DMS79 treated with DMSO at 0.1 percent for 48 hours (cell line): ENCODE measurements around the gene AGBL3.

Experiments used
- DNase-seq: peaks from one replicate; lab custom pipeline; 2025; lab: John Stamatoyannopoulos, UW

Gene AGBL3

DNA sequence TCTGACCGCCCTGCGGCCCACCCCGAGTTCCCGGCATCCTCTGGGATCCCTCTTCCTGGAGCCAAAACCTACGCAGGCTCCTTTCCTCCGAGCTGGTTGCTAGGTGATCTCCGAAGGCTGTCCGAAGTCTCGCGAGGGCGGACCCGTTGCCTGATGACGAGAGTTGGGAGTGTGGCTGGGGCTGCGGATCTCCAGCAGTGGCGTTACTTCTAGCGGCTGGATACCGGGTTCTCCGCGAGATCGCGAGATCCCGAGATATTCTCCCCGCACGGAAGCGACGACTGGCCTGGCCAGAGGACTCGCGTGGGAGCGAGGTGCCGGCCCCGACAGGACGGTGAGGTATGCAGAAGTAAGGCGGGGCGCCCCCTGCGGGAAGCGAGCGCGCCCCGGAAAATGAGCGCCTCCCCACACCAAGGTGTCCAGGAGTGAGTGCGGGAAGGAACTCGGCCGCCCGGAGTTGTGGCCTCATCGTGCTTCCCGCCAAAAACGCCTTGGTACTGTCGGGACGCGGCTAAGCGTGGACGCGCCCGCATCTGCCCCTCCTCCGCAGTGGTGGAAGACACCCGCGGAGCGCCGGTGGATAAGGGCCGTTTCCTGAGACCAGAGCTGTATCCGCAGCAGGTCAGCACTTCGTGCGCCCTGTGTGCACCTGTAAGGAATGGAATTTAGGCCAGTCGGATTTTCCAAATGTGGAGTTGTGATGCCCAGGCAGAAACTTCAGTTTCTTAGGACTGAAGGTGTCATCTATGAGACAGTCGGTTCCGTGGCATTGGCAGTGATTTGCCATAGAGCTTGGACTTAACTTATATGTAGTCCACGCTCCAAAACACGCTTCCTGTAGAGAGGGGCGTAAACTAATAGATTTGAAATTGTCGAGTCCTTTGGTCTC is at the start of gene AGBL3:
TSS of gene AGBL3 (plus strand) at position 146 of the 889 bp plus-strand sequence. CDS start 1,426 bp downstream, outside the sequence.
- DNase-seq = peak; percentile 91

DNA sequence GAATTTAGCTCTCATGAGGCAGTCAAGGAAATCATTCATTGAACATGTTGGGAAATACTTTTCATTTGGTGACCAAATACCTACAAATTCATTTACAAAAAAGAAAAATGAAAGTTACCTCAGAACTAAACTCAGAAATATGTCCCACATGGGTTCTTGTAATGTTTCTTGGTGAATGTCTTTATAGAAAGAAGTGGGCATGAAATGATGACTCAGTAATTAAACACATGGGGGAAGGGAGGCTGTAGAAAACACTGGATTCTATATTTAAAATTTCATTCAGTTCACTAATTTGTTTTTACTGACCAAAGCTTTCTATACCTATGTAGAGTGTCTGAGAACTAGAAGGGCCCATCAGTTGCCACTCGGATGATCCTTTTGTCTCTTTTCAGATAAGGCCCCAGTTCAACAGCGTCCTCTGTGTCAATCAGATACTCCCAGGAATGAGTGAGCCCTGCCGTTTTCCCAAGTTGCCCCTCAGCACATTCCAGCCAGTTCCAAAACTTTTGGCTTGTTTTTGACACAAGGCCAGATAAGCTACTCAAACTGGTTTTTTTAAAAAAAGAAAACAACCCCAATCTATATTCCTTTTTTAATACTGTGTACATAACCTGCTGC is 49.3 kb upstream of the AGBL3 start:
- no peak for DNase-seq

DNA sequence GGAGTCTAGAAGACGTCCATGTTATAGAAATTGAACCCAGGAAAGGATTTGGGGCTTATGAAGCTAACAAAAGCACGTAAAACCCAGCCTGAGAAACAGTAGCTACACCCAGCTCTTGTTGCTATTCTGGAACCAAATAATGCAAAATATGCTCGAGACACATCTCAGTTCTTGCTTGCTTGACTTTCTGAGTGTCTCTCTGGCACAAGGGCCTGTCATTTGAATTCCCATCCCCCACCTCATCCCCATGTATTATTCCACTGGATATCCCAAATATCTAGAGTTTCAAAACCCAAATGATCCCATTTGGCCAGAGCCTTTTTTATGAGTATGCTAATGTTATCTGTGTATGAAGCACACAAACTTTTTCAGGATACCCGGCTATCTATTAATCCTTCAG is 48.2 kb upstream of the AGBL3 start:
- DNase-seq = no peak

DNA sequence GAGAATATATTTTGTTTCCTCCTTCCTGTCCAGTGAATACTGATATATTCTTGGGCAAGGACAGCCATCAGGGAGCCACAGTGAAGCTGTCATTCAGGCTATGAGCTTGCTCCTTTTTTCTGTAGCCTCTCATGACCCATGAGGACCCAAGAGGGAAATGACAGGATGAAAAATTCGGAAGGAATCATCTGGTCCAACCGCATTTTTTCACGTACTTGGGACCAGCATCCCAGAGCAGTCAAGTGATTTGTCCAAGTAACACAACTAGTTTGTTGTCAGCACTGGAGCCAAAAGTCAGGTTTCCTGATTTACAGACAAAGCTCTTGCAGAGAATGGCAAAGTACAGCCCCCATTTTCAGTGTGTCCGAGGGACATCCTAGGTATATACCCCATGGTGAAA is 47.2 kb upstream of the AGBL3 start:
- DNase-seq = no peak

DNA sequence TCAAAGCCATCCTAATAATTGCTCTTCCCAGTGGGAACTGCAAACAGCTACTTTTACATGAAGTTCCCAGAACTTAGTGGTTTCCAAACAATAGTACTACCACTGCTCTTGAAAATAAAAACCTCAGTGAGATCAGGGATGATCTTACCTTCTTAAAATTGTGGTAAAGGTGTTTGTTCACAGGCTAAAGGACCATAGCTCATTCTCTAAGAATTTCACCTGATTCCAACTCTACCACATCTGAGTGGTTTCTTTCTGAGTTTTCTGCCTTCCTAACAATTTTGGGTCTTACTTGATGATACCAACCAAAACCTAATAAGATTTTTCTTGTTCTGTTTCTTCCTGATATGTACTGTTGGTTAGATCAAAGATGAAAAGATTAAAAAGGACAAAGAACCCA is 45.6 kb upstream of the AGBL3 start:
- DNase-seq = no peak

DNA sequence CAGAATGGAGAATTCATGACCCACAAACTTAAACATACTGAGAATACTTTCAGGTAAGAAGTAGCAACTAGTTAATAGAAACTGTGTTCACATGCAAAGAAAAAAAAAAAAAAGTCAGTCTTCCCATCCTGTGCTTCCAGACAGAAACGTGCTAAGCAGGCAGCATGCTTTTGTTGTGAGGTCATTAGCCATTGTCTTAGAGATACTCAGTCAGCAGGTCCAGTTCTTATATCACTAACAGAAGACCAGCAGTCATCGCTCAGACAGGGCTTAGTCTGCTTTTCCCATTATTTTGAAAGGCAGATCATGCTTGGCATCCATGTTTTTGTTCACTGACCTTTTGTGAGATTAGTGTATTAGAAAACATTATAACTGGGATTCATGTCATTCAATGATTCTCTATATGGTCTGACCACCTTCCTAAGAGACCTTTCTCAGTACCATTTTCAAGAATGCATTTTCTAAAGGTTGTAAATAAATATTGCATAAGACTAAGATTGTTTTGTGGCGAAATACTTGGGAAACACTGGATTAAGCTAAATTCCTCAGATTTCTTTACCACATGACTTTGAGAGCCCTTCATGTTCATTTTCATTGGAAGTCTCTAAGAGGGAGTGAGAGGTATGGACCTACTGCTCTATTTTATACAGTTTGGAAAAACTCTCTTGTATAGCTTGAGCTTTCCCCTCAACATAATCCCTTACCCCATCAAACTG is 45.0 kb upstream of the AGBL3 start:
- DNase-seq = no peak

DNA sequence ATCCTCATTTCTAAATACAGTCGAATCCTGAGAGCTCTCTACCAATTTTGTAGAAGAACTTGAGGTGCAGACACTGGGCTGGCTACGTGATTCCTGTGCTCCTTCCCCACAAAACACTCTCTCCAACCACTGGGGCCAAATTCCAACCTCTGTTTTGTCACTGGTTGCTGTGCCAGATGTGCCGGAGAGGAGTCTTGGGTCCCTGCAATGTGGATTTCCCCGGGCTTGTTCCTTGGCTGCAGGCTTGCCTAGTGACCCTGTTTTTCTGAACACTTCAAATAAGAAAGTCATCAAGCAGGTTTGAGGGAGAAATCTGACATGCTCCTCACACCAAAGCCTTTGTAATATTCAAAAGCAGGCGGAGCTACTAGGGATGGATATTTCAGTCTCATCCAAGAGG is 44.4 kb upstream of the AGBL3 start:
- no peak for DNase-seq

DNA sequence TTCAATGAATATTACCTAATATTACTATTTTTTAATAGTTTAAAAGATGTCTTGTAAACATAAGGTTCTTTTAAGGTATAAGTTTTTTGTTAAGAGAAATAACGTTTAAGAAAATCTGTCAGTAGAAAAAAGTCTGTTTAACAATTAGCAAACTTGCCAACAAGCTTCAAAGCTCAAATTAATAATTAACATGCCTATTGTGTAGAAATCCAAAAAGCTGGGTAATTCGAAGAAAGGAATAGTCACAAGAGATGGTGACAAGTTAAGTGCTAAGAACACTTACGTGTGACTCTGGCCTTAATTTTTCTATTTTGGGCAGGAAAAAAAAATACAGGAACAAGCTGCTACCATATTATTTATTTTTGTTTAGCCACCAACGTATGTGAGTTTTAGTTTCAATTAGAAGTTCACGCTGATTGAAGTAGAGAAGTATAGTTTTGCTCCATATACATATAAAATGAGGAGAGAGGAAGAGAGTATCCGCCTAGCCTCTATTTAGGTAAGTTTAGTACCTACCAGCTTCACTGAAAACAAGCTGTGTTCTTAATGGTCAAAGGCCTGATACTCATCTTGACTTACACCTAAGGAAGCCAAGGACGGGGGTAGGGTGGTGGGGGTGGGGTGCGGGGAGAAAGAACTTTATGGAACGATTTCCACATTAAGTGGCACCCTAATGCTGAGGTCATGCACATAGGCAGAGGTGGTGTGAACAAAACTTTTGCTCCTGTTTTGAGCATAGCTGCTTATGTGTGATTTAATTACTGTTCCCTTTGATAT is 43.4 kb upstream of the AGBL3 start:
- no peak for DNase-seq

DNA sequence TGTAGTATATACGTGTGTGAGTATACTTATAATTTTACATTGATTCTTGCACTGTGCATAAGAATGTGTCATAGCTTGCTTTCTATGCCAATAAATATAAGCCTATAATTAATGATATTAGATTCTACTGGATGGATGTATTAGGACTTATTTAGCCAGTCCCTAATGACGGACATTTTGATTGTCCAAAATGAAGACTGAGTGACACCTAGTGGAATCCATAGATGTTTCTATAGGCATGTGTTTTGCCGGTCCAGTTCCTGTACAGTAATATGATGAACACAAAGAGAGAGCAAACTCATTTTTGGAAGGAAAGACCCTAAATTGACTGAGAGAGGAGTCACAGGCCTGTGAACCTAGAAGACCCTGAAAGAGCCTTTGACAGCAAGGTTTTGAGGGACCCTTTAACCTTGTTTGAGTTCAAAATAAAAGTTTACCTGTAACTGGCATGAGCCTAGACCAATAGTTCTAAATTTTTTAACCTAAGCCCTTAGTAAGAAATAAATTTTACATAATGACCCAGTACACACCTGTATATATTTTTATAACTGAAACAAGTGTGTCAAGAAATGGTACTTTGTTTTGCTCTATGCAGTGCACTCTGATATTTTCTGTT is 42.4 kb upstream of the AGBL3 start:
- DNase-seq = peak; percentile 3

DNA sequence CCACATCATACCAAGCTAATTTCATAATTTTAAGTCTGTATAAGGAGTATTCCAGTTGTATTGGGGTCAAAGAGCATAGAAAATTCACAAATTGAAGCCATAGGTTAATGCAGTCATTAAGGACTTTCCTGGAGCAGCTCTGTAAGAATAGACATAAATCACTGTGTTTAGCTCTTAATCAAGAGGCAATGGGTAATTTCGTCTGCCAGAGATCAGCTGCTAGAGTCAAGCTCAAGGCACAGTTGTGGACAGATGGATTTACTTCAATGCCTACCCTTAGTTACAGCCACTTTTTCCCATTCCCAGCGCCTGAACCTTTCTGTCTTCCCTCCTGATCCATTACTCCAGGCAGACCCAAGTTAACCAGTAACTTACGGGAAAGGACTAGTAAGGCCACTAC is 40.6 kb upstream of the AGBL3 start:
- no peak for DNase-seq

DNA sequence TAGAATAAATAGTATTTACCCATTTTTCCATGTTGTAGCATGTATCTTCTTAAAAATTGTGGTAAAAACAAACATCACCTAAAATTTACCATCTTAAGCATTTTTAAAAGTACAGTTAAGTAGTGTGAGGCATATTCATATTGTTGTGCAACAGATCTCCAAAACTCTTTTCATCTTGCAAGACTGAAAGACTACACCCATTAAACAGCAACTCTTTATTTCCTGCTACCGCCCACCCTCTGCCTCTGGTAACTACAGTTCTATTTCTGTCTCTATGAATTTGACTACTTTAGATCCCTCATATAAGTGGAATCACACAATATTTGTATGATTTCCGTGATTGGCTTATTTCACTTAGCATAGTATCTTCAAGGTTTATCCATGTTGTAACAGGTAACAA is 40.0 kb upstream of the AGBL3 start:
- no peak for DNase-seq

DNA sequence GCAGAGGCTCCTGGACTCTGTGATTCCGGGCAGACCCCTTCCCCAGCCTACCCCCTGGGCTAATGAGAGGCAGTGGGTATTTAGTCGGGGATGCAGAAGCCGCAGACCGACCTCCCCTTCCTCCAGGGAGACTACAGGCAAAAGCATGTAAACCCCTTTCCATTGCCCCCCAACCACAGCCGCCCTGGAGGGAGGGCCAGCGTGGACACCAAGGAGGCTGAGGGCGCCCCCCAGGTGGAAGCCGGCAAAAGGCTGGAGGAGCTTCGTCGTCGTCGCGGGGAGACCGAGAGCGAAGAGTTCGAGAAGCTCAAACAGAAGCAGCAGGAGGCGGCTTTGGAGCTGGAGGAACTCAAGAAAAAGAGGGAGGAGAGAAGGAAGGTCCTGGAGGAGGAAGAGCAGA is 39.0 kb upstream of the AGBL3 start:
- DNase-seq = no peak

DNA sequence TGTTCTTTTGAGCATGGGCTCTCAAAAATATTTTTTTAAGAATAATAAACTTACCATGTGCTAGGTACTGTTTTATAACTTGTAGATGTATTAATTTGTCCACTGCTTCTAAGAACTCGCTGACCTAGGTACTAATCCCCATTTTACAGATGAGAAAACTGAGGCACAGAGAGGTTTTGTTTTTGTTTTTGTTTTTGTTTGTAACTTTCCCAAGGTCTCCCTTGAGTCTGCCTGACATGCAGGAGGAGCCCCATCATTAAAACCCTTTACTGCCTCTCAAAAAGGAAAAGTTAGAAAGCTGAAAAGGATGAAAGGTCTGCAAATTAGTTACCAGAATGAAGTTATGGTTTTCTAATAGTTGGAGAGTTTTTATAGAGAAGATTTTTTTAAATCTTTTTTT is 38.5 kb upstream of the AGBL3 start:
- DNase-seq = no peak

DNA sequence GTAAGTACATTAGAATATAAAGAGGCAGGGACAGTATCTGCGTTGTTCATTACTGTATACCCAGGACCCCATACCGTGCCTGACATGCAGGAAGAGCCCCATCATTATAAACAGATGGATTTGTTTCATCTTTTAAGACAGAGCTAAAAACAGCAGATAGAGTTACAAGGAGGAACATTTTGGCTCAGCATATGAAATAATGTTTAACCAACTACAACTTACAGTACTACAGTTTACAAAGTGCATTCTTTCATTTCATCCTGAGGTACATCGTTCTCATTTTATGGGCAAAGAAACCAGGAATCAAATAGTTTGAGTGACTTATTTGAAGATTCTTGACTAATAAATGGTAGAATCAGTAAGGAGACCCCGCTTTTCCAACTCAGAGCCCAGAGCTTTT is 38.1 kb upstream of the AGBL3 start:
- DNase-seq = no peak

DNA sequence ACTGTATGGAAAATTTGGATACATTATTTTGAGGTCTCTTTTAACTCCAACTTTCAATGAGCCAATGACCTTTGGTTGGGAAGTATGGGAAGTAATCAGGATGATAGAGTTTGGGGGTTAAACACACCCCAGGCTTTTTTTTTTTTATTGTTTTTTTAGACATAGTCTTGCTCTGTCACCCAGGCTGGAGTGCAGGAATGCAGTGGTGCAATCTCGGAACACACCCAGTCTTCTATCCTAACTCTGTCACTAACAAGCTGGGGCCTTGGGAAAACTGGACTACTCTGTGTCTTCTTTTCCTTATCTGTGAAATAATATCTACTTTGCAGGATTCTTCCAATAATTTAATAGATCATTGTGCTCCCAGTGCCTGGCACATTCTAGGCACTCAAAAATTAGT is 37.6 kb upstream of the AGBL3 start:
- DNase-seq = no peak

DNA sequence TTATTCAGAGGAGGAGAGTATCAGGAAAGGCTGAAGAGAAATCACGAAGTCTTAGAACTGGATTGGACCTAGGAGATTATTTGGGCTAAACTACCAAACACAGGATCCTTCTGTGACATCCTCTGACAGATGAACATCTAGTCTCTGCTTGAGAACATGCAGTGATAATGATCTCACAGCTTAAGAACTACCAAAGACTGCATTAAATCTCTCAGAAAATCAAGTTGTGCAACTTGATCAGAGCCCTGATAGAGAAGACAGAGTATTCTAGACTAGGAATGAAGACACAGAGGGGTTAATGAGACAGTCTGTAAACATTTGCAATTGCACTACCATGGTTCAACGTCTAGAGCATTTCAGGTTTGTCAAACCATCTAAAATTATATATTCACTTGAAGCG is 37.1 kb upstream of the AGBL3 start:
- DNase-seq = no peak

DNA sequence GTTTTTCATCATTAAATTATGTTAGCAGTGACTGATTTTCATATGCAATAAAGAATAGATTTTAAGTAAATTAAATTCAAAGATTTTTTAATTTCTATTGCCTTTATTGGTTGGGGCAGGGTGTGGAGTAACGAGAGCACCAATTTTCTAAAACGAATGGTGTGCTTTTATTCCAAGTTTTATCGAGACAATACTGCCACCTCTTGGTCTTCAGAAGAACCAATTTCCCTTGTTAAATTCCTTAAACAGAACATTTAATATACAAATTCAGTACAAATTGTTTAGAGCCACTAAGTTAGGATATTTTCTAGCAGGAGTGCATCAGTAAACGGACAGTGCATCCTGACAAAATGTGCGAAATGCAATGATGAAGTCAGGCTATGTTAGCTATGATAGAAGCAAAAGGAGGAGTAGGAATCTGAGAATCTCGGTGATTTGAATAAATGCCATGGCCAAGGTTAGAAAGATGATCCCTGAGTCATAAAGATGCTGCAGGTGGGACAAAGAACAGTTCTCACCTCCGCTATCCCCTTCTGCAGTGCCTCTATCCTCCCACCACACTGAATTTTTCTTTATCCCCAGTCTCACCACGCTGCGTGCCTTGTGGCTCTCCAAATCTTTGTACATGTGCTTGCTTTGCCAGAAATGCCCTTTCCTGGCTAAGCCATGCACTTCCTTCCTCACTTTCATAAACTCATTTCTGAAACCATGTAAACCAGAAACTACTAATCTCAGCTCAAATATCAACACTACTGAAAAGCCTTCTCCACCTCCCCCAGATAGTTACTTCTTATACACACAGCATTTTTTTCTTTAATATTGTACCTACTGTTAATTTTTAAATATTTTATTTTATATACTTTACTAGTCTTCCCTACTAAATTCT is 31.9 kb upstream of the AGBL3 start:
- peak; percentile 17 for DNase-seq

DNA sequence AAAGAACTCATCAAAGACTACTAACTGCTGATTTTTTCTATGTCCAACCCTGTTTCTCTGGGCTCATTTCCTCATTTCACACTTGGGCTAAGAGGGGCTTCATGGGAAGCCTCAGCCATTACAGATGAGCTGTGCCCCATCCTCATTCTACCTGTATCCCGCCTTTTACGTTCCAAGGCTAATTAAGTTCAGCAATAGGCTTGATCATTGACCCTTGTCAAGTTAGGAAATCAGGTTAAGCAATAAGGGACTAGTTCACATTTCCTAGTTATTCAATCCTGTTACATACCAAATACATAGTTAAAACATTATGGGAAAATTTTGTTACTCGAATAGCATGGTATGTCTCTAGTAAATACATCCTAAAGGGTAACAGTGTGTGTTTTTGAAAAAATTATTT is 29.3 kb upstream of the AGBL3 start:
- DNase-seq = no peak

DNA sequence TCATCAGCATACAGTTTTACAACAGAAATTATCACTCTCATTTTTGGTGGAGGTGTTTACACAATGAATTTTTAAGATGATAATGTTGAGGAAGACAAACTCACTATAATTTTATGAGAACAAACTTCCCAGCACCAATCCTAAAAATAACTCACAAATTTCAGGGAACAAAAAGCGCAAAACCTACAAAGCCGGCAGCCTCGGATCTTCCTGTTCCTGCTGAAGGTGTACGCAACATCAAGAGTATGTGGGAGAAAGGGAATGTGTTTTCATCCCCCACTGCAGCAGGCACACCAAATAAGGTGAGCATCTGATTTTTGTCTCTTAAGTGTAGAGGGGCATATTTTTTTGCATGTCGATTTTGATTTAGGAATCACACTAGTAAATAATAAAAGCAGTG is 26.5 kb upstream of the AGBL3 start:
- no peak for DNase-seq

DNA sequence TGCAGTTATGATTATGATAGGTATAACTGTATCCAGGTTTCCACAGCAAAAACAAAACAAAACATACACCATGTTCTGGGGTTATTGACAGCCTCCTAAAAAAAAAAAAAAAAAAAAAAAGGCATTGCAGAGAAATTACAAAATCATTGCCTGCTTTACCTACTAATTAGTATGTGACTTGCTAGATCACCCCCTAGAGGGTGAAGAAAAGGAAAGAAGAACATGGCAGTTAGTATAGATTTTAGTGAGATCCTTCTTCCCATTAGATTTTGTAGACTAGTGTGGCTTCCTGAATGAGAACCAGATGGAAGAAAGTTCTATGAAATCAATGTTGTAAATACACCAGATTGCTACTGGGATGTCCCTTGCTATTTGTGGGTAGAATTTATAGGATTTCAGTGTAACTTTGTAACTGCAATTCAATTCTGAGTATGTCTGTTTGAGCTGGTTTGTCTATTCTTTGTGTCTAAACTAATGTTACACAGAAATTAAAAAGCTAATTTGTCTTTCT is 24.0 kb upstream of the AGBL3 start:
- DNase-seq = no peak

DNA sequence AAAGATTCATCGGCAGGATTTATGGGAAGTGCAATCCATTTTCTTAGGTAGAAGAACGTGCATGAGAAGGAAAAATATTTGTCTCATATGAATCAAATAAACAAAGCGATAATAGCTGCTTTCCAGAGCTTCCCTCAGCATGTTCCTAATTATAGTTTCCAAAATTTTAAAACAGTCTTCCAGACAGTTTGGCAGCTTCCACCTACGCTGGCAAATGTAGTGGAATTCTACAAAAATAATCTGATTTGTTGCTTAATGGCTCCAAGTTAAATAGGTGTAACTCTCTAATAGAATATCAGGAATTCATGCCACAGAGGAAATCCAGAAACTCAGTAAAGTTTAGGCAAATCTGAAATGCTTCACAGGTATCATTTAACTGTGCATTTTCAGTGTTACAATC is 23.3 kb upstream of the AGBL3 start:
- DNase-seq = no peak
